Measurements from ENCODE around the gene PKD2L1.
A peak's percentile ranks its signal among the peaks of the same experiment; 100 is the strongest.
"Not testable (repeated sequence)": the region's sequence is repeated elsewhere in the genome, so short reads cannot be mapped to it uniquely, and the experiment has no call there.

The PKD2L1 gene

GRCh38 chr10:100330079-100330478 lies at the start of gene PKD2L1:
Gene PKD2L1, minus strand, starts transcription at chr10:100330228. Its CDS starts 125 bp downstream, at chr10:100330103.
- no peak for DNase-seq (ENCODE audit: extremely low read depth in 1 of 2, low read depth in 1 of 2)

GRCh38 chr10:100377830-100378229 lies 47.8 kb upstream of the PKD2L1 start:
- no peak for DNase-seq (ENCODE audit: extremely low read depth in 1 of 2, low read depth in 1 of 2)

- not testable (repeated sequence) for DNase-seq (ENCODE audit: extremely low read depth in 1 of 2, low read depth in 1 of 2)
Measured at GRCh38 chr10:100376656-100377055, 46.6 kb upstream of the PKD2L1 start.

DNA sequence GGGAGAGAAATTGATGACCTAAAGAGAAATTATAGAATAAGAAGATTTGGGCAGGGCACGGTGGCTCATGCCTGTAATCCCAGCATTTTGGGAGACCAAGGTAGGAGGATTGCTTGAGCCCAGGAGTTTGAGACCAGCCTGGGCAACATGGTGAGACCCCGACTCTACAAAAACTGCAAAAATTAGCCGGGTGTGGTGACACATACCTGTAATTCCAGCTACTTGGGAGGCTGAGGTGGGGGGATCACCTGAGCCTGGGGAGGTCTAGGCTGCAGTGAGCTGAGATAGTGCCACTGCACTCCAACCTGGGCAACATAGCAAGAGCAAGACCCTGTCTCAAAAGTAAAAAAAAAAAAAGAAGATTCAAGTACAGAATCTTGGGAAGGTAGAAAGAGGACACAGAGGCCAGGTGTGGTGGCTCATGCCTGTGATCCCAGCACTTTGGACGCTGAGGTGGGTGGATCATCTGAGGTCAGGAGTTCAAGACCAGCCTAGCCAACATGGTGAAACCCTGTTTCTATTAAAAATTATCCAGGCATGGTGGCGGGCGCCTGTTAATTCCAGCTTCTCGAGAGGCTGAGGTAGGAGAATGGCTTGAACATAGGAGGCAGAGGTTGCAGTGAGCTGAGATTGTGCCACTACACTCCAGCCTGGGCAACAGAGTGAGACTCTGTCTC lies 44.8 kb upstream of the PKD2L1 start:
- not testable (repeated sequence) for DNase-seq (ENCODE audit: extremely low read depth in 1 of 2, low read depth in 1 of 2)

GRCh38 chr10:100374200-100374655 lies 44.2 kb upstream of the PKD2L1 start:
- DNase-seq (ENCODE audit: extremely low read depth in 1 of 2, low read depth in 1 of 2): no peak

GRCh38 chr10:100373298-100374199 lies 43.5 kb upstream of the PKD2L1 start:
- DNase-seq (ENCODE audit: extremely low read depth in 1 of 2, low read depth in 1 of 2): peak; percentile 69 to 76

DNA sequence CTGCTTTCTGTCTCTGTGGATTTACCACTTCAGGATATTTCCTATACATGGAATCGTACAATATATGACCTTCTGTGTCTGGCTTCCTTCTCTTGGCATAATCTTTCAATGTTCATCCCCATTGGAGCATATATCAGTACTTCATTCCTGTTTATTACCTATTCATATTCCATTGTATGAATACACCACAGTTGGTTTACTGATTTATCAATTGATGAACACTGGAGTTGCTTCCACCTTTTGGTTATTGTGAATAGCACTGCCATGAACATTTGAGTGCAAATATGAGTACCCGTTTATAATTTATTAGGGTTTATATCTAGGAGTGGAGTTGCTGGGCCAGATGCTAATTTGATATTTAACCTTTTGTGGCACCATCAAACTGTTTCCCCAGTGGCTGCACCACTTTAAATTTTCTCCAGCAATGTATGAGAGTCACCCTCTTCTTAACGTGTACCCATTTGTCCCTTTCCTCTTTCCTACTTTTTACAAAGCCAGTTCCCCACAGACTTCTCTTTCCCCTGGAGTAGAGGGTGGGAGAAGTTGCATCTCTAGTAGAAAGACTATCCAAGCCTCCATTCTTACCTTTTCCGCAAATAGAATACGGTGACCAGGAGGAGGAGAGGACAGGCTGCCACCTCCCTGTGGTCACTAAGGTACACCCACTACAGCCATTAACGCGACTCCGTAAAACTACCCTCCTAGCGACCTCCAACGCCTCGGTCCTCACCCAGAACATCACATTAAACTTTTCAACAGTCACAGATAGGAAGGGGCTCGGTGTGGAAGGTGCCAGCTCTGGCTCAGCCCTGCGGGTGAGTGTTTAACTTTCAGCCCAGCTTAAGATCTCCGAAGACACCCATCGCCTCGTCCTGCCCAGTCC lies 42.6 kb upstream of the PKD2L1 start:
- DNase-seq (ENCODE audit: extremely low read depth in 1 of 2, low read depth in 1 of 2): no peak

DNA sequence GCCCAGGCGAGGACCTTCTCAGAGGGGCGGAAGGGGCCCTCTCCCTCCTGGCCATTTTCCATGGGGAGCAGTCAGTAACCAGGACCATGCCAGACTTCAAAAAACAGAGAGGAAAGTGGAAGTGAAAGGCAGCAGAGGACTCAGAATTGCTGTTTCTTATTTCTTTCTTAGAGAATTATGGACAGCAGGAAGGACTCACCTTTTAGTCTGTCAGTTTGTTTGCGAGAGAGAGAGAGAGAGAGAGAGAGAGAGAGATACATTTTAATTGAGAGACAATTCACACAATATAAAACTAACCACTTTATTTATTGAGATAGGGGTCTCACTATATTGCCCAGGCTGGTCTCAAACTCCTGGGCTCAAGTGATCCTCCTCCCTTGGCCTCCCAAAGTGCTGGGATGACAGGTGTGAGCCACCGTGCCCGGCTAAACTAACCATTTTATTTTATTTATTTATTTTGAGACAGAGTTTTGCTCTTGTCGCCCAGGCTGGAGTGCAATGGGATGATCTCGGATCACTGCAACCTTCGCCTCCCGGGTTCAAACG lies 41.5 kb upstream of the PKD2L1 start:
- DNase-seq (ENCODE audit: extremely low read depth in 1 of 2, low read depth in 1 of 2): no peak

- DNase-seq (ENCODE audit: extremely low read depth in 1 of 2, low read depth in 1 of 2): peak in 1 of 2 donors; percentile 20
Measured at GRCh38 chr10:100370714-100371481, 40.9 kb upstream of the PKD2L1 start.

GRCh38 chr10:100368721-100369120 lies 38.7 kb upstream of the PKD2L1 start:
- no peak for DNase-seq (ENCODE audit: extremely low read depth in 1 of 2, low read depth in 1 of 2)

- DNase-seq (ENCODE audit: extremely low read depth in 1 of 2, low read depth in 1 of 2): no peak
Measured at GRCh38 chr10:100364735-100365391, 34.8 kb upstream of the PKD2L1 start.

- DNase-seq (ENCODE audit: extremely low read depth in 1 of 2, low read depth in 1 of 2): no peak
Measured at GRCh38 chr10:100364175-100364574, 34.1 kb upstream of the PKD2L1 start.

GRCh38 chr10:100362570-100363496 lies 32.8 kb upstream of the PKD2L1 start:
- no peak for DNase-seq (ENCODE audit: extremely low read depth in 1 of 2, low read depth in 1 of 2)

DNA sequence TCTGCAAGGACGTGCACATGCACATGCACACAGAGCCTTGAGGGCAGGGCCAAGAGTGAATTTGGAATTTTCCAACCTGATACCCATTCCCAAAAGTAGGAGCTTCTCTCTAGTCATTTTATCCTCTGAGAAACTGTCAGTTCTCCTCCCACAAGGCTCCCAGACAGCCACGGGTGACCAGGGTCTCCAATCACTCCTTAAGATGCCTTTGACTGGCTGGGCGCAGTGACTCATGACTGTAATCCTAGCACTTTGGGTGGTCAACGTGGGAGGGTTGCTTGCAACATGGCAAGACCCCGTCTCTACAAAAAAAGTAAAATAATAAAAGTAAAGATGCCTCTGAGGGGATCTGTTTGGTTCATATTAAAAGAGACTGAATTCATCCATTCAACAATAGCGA lies 30.2 kb upstream of the PKD2L1 start:
- no peak for DNase-seq (ENCODE audit: extremely low read depth in 1 of 2, low read depth in 1 of 2)

DNA sequence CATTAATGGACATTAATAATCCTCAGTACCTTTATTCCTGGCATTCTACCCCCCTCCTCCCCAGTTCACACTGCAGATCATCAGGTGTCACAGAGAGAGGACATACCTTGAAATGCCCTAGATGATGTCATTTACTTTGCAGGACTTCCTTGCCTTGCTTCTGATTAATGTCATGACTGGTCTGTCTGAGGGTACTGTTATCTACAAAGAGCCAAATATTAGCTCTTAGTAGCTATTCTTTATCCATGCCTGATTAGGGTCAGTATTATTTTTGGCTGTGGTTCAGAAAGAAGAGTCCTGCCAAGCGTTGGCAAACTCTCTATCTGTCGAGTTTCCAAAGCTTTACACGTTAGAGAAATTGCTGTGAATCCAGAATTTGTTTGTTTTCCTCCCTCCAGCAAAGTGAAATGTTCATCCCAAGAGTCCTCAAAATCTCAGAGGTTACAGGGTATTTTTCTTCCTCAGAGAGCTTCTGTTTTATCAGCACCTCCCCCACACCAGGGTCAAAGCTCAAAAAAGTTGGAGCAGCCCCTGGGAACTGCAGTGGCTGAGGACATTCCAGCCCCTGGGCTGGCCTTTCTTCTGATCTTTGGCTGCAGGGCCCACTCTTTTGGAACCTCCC lies 29.6 kb upstream of the PKD2L1 start:
- DNase-seq (ENCODE audit: extremely low read depth in 1 of 2, low read depth in 1 of 2): no peak

- DNase-seq (ENCODE audit: extremely low read depth in 1 of 2, low read depth in 1 of 2): no peak
Measured at GRCh38 chr10:100359030-100359432, 29.0 kb upstream of the PKD2L1 start.

- DNase-seq (ENCODE audit: extremely low read depth in 1 of 2, low read depth in 1 of 2): no peak
Measured at GRCh38 chr10:100357059-100357858, 27.2 kb upstream of the PKD2L1 start.
